ENCODE data around the gene SLCO1B1.

The SLCO1B1 gene

DNA sequence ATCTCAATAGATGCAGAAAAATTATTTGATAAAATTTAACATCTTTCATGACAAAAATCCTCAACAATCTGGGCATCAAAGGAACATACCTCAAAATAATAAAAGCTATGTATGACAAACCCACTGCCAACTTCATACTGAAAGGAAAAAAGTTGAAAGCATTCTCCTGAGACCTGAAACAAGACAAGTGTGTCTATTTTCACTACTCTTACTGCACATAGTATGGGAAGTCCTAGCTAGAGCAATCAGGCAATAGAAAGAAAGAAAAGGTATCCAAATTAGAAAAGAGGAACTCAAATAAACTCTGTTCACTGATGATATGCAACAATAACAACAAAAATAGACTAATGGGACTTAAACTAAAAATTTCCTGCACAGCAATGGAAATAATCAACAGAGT lies 90.1 kb downstream of the SLCO1B1 start:
- DNase-seq, result no peak

DNA sequence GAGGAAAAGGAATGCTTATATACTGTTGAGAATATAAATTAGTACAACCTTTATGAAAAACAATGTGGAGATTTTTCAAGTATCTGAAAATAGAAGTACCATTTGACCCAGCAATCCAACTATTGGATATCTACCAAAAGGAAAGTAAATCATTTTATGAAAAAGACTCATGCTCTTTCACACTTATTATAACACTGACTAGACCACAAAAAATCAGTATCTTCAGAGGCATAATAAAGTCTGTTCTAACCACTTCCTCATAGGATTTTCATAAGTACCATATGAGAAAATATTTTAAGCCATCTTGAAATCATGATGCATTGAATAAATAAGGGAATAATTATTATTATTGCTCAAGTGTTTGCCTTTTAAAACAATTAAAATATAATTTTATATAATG lies 90.8 kb downstream of the SLCO1B1 start:
- DNase-seq, result no peak

DNA sequence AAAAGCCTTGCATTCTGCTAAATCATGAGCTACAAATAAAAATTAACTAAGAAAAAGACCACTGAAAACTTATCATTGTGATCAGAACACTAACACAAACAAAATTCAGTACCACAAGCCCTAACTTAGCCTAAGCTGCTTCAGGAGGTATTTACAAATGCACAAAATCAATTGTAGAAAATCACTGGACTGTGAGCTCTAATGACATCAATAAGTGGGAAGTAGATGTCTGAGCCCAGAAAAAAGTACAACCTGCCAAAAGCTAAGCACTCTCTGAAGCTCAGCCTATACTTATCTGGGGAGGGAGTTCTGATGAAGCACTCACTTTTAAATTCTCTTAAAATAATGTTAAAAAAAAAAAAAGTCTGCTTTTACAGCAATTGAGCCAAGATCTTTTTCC lies 92.9 kb downstream of the SLCO1B1 start:
- DNase-seq, result no peak

DNA sequence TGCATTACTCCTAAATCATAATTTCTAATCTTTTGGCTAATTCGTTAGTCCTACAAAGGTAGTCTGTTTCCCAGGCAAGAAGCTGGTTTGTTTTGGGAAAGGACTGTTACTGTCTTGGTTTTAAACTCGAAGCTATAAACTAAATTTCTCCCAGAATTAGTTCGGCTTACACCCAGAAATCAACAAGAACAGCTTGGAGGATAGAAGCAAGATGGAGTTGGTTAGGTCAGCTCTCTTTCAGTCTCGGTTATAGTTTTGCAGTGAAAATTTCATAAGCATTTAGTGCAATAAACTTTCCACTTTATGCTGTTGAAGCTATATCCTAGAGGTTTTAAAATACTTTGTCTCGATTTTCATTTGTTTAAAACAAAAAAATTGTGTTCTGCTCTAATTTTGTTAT lies 103.4 kb downstream of the SLCO1B1 start:
- no peak for DNase-seq

DNA sequence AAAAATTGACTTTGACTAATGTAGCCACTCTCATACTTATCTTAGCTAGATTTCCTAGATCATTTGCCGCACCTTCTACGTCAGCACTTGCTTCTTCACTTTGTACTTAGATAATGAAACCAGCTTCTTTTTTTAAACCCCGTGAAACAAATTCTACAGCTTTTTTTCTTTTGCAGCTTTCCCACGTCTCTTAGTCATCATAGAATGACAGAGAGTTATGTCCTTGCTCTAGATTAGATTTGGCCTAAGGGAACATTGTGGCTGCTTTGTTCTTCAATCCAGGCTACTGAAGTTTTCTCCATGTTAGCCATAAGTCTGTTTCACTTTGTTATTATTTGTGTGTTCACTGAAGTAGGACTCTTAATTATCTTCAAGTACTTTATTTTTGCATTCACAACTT lies 108.9 kb downstream of the SLCO1B1 start:
- no peak for DNase-seq

DNA sequence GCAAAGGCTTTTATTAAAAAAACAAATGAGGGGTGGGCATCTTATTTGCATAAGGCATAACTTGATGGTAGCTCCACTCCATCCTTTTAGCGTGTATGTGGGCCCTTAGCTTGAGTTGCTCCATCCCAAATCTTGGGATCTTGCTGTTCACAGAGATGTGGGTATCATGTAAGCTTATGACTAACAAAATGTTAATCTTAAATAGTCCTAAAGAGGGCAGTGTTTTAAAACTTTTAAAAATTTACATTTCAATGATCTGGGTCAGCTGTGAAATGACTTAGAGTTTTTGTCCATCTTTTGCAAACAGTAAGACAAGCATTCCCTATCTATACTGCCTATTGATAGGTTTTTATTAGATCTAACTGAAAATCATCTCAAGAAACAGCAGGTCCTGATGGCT lies 117.7 kb downstream of the SLCO1B1 start:
- DNase-seq, result no peak

DNA sequence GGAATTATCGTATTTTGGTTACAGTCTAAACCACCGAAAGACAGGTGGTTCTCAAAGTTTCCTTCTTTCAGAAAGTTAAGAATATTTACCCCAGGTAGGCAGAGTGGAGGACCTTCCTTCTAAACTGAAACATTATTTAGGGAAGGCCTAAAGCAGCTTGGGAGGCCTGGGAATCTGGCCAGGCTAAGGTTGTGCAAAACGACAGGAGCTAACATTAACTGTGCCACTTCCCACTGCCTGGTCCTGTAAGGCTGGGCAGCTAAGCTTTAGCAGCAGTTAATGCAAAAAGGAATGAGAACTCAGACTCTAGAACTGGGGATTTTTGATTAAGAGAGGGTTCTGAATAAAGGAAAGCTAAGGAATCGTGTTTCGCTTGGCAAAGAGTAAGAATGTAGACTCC lies 121.1 kb downstream of the SLCO1B1 start:
- no peak for DNase-seq

DNA sequence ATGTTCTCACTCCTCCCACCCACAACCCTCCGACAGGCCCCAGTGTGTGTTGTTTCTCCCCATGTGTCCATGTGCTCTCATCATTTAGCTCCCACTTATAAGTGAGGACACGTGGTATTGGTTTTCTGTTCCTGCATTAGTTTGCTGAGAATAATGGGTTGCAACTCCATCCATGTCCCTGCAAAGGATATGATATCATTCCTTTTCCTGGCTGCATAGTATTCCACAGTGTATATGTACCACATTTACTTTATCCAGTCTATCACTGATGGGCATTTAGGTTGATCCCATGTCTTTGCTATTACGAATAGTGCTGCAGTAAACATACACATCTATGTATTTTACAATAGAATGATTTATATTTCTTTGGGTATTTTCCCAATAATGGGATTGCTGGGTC lies 126.2 kb downstream of the SLCO1B1 start:
- DNase-seq, result no peak

DNA sequence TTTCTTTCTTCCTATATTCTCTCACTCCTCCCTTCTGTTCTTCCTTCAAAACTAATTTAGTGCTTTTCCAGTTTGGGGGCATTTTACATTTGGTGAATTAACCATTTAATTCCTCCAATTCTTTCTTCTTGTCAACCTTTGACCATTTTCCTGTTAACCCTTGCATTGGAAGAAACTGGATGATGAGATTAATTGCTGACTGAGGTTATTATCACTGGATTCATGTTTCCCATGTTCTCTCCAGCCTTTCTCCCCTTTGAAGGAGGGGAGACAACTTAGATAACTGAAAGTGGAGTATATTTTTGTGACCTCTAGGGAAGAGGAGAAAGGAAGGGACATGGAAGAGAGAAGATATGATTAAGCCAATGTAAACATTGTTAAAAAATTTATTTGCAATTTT lies 133.2 kb downstream of the SLCO1B1 start:
- no peak for DNase-seq

DNA sequence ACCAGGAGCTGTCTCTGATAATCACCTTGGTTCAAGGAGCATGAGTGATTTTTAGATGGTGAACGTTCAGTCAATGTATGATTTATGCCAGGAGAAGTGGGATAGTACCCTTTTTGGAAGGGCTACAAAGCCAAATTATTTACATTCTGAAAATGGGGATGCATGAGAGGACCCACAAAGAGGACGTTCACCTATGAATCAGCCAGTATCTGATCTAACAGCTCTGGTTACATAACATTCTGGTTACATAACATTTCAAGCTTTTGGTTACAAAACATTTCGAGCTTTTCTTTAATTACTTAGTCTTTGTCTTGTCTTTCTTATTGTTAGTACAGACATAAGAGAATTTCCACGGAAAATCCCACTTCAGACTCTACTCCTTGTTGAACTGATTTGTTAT lies 134.9 kb downstream of the SLCO1B1 start:
- no peak for DNase-seq

DNA sequence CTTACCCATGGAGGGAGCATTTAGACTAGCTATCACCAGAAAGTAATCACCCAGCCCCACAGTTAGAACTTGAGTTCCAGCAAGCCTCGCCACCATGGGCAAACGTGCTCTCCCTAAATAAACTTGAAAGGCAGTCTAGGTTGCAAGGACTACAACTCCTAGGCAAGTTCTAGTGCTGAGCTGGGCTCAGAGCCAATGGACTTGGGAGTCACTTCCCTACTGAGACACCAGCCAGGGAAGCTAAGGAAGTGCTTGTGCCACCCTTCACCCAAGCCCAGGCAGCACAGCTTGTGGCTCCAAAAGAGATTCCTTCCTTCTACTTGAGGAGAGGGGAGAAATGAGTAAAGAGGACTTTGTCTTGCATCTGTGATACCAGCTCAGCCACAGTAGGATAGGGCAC lies 145.8 kb downstream of the SLCO1B1 start:
- DNase-seq, result no peak
